GM18508 (cell line): Measurements from ENCODE around the gene TAS2R1.
A peak's percentile ranks its signal among the peaks of the same experiment; 100 is the strongest.

Source experiments
- ATAC-seq: cut with Tn5 transposase; IDR thresholded peaks from one replicate; pipeline ENCODE4 v1.9.1; 2021; ENCODE audit warnings: moderate number of reproducible peaks; ENCODE audit not compliant: insufficient read depth, unreplicated experiment

Gene TAS2R1, protein sequence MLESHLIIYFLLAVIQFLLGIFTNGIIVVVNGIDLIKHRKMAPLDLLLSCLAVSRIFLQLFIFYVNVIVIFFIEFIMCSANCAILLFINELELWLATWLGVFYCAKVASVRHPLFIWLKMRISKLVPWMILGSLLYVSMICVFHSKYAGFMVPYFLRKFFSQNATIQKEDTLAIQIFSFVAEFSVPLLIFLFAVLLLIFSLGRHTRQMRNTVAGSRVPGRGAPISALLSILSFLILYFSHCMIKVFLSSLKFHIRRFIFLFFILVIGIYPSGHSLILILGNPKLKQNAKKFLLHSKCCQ

DNA sequence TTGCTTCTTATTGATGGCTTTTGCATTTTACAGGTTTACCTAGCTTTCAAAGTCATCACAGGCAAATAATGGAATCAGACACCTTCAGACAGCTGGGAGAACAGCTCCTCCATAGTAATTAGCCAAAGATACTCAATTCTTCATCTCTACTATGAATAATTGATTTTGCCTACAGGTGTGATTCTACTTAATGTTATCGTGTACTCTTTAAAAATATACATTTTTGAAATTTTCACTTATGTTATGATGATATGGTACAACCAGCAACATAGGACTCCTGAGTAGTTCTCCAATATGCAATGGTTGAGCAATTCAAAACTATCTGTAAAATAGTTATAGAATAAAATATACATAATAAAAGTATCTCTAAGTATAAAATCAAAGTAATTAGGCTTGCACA is at the start of gene TAS2R1:
TAS2R1 (minus strand) TSS at position 101 of the 400 bp plus-strand sequence. CDS start 319 bp downstream, outside the sequence.
- no peak for ATAC-seq

DNA sequence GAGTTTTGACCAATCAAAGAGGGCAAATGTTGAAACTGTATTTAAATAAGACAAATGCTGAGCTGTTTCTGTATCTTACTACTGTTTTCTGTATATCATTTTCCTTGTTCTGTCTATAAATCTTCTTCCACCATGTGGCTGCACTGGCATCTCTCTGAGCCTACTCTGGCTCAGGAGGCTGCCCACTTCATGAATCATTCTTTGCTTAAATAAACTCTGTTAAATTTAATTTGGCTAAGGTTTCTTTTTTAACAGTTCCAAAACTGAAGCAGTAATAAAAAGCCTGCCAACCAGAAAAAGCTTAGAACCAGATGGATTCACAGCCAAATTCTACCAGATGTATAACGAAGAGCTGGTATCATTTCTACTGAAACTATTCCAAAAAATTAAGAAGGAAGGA is 40.2 kb upstream of the TAS2R1 start:
- ATAC-seq, result no peak

DNA sequence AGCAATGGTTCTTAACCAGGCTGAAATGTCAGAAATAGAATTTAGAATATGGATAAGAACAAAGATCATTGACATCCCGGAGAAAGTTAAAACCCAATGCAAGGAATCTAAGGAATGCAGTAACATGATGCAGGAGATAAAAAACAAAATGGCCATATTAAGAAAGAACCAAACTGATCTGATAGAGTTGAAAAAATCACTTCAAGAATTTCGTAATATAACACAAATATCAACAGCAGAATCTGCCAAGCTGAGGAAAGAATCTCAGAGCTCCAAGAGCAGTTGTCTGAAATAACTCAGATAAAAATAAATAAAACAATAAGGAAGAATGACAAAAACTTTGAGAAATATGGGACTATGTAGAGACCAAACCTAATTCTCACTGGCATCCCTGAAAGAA is 37.8 kb upstream of the TAS2R1 start:
- ATAC-seq, result no peak

DNA sequence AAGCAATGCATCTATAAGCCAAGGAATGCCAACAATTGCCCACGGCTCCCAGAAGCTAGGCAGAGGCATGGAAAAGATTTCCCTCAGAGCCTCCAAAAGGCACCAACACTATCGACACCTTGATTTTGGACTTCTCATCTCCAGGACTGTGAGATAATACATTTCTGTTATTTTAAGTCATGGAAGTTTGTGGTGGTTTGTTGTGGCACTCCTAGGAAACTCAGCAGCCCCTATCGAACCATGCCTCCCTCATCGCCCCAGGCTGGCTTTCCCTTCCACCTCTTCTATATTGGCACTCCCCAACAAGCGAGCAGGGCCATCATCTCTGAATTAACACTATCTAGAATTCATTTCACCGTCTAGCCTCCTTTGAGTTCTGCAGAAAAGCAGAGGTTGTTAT is 33.7 kb upstream of the TAS2R1 start:
- no peak for ATAC-seq

DNA sequence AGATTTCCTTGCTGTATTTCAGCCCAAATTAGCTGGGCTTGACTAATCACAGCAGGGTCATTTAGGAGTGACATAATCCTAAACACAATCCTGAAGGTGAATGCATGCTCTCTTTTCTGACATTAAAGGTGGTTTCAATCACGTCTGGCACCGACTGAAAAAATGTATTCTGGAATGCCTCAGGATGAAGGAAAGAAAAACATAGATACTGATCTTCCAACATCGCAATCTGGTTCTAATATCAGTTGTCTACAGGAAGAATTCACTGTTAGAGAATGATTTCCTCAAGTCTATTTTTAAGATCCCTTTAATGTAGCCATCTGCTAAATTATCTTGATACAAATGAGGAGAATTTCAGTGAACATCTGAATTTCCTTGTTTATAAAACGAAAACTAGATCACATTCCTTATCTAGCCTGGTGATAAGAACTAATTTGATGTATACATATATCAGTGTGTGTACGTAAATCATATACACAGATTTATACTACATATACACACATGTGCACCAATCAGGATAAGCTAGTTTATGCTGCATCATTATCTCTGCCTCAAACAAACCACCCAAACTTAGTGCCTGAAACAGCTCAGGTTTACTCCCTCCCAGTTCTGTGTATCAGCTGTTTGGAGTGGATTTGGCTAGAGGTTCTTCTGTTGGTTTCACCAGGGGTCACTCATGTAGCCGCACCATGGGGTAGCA is 31.3 kb upstream of the TAS2R1 start:
- ATAC-seq, result no peak

DNA sequence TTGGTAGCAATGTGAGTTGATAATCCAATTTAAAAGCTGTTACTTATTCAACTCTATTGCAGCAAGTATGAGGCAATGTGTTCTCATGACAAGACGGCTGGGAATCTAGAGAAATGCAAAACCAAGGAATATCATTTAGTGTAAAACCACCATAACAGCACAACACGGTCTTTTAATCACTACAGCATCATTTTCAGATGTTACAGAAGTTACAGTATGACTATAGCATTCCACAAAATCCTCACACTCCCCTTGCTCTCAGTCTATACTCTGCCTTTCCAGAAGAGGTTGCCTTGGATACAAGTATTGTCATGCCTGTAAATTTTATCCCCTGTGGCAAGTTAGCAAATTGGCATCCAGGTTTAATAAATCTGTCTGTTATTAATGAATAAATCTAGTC is 28.6 kb upstream of the TAS2R1 start:
- ATAC-seq, result no peak

DNA sequence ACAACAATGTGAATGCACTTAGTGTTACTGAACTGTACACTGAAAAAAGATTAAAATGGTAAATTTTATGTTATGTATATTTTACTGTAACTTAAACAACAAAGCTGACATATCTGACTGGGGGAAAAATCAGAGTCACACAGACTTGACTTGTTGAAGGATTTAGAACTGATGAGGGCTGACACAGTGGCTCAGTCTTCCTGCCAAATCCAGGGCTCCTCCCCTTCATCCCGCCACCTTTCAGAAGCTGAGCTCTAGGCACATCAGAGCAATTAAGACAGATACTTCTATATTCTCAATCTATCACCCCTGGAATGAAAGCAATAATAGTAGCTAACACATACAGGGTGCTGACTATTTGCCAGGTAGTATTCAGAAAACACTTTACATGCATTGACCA is 27.7 kb upstream of the TAS2R1 start:
- no peak for ATAC-seq

DNA sequence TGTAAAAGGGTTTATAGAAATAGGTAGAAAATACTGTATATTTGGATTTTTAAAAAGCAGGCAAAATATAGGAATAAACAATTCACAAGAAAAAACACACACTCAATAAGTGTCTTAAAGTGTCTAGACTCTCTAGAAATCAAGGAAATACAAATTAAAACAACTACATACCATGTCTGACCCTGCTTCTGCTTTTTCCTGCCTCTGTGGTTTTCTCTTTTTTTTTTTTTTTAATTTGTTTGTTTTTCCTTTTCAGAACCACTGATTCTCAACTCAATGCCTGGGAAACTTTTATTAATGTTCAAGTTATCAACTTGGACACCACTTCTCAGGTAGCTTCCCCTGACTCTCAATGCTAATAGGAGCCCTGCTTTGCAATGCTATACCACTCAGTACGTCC is 25.5 kb upstream of the TAS2R1 start:
- no peak for ATAC-seq

DNA sequence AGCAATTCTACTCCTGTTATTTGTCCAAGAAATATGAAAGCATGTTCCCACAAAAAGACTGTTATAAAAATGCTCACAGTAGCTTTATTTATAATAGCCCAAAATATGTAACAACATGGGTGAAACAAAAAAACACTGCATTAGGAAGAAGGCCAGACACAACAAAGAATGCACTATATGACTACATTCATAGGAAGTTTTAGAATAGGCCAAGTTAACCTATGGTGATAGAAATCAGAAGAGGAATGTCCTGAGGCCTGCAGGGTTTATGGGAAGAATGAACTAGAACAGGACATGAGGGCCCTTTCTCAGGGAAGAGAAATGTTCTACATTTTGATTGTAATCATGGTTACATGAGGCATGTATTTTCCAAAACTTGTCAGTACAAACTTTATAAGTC is 24.7 kb upstream of the TAS2R1 start:
- no peak for ATAC-seq

DNA sequence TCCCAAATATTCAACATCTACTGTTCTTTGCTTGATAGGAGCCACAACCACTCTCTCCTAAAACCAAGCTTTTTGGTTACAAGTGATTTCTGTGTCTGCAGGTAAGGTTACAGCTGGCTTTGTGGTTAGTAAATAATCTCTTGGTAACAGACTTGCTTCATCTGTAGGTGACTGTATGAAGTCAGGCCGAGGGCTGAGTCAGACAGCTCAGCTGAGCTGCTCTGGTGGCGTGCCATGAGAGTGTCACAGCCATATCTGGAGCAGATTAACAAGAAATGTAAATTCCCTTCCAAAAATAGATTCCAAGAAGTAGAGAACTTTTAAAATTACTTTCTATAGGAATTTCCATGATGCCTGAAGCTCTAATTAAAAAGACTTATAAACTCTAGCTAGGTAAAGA is 23.7 kb upstream of the TAS2R1 start:
- peak; percentile 99 for ATAC-seq

DNA sequence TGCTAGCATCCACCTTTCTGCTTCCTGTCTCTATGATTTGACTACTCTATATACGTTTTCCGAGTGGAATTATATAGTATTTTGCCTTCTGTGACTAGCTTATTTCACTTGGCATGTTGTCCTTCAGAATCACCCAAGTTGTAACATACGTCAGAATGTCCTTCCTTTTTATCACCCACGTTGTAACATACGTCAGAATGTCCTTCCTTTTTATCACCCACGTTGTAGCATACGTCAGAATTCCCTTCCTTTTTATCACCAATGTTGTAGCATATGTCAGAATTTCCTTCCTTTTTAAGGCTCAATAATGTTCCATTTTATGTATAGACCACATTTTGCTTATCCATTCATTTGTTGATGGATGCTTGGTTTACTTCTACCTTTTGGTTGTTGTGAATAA is 22.9 kb upstream of the TAS2R1 start:
- no peak for ATAC-seq

DNA sequence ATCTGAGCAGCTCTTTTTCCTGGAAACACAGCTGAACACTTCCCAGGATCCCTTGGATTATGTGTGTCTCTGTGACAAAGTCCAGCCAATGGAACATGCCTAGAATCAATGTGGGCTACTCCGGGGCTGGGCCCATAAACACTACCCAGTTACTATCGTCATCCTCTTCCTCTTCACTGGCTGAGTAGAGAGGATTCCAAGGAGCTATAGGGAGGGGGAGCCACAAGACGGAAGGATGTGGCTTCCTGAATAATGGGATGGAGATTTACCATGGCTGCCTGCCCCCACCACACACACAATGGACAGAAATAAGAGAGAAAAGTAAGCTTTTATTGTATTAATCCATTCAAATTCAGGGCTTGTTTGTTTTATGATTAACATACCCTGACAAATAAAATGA is 22.1 kb upstream of the TAS2R1 start:
- no peak for ATAC-seq

DNA sequence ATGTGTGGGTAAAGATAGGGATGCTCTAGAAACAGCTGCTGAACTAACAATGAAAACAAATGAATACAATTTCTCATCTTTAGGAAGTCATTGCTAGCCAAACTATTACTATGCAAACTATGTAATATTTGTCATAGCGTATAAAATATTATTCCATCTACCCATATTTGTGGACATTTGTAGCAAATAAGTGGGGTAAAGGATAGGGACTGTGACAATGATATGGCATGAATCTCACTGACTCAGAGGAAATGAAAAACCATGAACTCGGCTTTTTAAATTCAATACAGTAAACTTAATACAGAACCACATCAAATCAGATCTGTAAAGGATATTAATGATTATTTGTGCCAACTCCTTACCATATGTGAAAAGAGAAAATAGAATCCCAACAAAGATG is 16.7 kb upstream of the TAS2R1 start:
- ATAC-seq, result no peak

DNA sequence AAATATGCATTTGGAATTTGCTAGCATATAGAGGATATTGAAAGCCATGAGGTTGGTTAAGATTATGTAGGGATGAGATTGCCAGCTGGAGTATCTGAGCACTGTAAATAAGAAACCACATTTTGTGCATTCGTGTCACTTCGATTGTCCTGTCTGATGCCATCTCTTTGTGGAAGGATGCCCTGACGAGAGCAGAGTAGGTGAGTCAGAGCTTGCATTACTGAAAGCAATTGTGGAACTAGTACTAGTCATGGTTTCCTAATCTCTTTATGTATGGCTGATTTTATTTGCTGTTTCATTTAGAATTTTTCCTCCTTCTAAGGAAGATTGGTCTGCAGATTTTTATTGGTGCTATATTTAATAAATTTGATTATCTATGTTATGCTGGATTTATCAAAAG is 14.5 kb upstream of the TAS2R1 start:
- ATAC-seq, result no peak

DNA sequence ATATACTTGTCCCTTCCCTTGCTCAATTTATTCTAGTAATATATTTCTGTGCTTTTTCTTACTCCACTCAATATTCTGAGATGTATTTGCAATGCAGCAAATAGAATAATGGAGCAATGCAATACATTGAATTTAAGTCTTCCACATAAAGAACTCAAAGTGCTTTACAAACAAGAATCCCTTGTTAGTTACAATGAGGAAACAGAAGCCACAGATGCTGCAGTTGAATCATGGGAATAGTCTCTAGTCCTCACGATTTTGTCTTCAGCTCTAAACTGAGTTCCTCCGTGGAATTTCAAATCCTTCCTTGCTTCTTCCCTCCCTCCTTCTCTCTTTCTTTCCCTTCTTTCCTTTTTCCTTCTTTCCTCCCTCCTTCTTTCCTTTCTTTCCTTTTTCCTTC is 12.5 kb upstream of the TAS2R1 start:
- no peak for ATAC-seq

DNA sequence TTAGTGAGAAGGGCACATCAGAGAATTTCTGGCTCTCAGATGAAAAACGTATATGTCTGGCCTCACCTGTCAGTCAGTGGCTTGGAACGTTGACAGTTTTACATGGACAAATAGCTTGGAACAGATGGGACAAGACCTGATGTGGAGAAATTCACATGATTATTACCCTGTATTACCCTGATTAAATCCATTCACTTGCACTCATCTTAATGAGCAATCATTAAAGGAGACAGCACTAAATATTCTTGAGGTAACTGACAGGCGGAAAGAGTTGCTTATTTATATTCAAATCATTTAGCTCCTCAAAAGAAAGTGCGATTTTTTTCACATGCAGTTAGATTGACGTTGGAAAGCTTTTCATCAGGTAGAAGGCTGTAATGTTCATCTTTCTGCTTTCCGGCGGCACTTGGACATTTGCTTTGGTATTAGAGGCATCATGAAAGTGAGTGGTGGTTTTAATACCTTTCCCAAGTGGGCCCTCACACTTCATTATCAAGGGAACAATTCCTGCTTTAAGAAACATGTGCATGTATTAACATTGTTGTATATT is 11.7 kb upstream of the TAS2R1 start:
- no peak for ATAC-seq

DNA sequence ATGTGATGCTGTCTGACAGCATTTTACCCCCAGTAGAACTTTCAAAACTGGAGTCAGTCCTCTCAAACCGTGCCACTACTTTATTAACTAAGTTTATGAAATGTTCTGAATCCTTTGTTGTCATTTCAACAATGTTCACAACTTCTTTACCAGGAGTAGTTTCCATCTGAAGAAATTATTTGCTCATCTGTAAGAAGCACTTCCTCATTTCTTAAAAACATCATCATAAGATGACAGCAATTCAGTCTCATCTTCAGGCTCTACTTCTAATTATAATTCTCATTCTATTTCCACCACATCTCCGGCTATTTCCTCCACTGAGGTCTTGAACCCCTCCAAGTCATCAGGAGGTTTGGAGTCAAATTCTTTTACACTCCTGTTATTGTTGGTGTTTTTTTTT is 2.3 kb upstream of the TAS2R1 start:
- no peak for ATAC-seq

DNA sequence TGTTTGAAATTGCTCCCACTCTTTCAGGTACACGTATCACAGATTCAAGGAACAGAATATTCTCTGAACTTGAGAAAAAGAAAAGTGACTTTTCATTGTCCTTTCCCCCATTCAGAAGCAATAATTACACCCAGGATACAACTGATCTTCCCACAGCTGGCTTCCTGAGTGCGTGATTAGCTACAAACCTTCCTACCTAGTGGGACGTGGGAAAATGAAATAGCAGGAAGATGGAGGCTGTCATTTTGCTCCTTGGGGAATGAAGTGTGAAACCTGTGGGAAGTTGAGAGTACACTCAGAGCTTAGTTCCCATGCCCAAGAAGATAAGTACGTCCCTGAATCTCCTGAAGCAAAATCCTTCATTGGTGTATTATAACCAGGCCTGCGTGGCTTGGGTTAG is 2.6 kb downstream of the TAS2R1 start:
- no peak for ATAC-seq

DNA sequence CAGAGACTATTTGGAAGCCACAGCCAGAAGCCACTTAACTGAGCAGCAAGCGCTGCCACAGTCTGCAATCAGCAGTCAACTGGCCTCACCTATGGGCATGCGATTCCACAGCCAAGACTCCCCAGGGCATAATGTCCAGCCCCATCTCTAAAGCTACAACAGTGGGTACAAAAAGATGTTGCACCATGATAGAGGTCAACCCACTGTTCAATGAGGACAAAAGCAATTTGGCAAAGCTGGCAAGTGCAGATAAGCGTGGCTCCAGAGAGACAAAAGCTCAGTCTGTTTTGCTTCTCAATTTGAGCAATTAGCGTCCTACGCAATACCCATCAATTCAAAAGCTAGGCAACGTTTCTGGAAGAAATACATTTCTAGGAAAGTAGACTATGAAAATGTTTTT is 3.2 kb downstream of the TAS2R1 start:
- ATAC-seq, result no peak

DNA sequence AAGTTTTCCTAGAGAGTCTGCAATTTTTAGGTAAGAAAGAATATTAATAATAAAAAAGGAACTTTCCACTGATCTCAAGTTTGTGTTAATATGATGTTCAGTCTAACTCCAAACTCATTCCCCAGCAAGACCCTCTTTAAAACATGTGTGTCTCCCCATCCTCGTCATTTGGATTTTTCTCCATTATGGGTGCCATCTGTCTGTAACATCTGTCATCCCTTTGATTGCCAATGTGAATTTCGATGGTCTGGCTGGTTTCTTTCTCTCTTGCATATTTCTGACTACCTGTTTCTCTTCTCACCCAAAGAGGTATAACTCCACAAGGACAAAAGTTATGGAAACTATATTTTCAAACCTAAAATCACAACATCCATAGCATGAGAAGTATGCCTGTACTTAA is 4.4 kb downstream of the TAS2R1 start:
- ATAC-seq, result no peak

DNA sequence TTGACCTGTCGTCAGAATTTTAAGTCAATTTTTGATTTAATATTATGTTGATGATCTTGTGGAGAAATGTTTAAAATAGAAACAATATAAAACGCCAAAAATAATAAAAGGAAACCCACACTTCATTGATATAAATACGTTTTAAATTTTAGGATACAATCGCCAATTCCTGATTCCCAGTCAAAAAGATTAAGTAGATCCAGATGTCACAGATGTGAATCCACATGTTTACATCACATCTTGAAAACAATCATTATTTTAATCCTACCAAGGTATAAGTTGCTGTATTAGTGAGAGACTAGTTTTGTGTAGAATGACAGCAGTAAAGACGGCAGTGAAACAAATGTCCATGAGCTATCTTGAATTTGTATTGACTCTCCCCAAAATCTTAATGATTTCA is 4.9 kb downstream of the TAS2R1 start:
- ATAC-seq, result no peak
